PFSK-1 (cell line): Measurements from ENCODE around the gene BAIAP2L1.

Experiments
- FOXP2 ChIP-seq: optimal IDR thresholded peaks from 2 replicates; pipeline ENCODE3; 2011; ENCODE audit warnings: borderline replicate concordance, control low read depth, inconsistent platforms; ENCODE audit not compliant: insufficient read depth; ENCODE audit errors: extremely low read length, extremely low read depth
- POLR2AphosphoS5 ChIP-seq: IDR thresholded peaks from 2 replicates; pipeline ENCODE4 v1.6.1; 2012; ENCODE audit warnings: low read depth, mild to moderate bottlenecking, control low read depth, low read length, moderate library complexity
- SIN3A ChIP-seq: IDR thresholded peaks from 2 replicates; pipeline ENCODE4 v1.6.1; 2012; ENCODE audit warnings: mild to moderate bottlenecking, low read length, moderate library complexity, borderline replicate concordance; ENCODE audit not compliant: insufficient read depth
- TAF1 ChIP-seq: IDR thresholded peaks from 2 replicates; pipeline ENCODE4 v1.6.1; 2012; ENCODE audit warnings: low read length, control low read depth, borderline replicate concordance; ENCODE audit not compliant: insufficient read depth
- TF ChIP-seq, protein P1 (sequence below), 2 experiments: IDR thresholded peaks; 2 replicates each; pipeline versions ENCODE4 v1.6.1 to v1.8.0; 2011 to 2012; ENCODE audit warnings: low read depth in 2 of 2, low read length in 2 of 2, control low read depth in 1 of 2, inconsistent platforms in 1 of 2, mild to moderate bottlenecking in 1 of 2, moderate library complexity in 1 of 2; ENCODE audit not compliant: insufficient read depth in 1 of 2

DNA sequence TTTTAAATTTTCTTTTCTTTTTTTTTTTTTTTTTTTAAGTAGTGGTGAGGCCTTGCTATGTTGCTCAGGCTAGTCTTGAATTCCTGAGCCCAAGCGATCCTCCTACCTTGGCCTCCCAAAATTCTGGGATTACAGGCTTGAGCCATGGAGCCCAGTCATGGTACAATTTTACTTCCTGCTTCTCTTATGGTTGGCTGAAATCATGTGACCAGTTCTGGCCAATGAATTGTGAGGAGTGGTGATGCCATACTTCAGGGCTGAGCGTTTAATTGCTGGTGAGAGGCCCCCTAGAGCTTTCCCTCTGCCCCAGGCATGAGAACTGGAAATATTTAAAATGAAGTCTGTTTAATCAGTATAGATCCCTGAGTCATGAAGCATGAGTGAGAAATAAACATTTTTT lies 22.2 kb upstream of the BAIAP2L1 start:
- TF ChIP-seq POLR2AphosphoS5 = no peak
- TF ChIP-seq TAF1 = no peak
- TF ChIP-seq, protein P1, sequence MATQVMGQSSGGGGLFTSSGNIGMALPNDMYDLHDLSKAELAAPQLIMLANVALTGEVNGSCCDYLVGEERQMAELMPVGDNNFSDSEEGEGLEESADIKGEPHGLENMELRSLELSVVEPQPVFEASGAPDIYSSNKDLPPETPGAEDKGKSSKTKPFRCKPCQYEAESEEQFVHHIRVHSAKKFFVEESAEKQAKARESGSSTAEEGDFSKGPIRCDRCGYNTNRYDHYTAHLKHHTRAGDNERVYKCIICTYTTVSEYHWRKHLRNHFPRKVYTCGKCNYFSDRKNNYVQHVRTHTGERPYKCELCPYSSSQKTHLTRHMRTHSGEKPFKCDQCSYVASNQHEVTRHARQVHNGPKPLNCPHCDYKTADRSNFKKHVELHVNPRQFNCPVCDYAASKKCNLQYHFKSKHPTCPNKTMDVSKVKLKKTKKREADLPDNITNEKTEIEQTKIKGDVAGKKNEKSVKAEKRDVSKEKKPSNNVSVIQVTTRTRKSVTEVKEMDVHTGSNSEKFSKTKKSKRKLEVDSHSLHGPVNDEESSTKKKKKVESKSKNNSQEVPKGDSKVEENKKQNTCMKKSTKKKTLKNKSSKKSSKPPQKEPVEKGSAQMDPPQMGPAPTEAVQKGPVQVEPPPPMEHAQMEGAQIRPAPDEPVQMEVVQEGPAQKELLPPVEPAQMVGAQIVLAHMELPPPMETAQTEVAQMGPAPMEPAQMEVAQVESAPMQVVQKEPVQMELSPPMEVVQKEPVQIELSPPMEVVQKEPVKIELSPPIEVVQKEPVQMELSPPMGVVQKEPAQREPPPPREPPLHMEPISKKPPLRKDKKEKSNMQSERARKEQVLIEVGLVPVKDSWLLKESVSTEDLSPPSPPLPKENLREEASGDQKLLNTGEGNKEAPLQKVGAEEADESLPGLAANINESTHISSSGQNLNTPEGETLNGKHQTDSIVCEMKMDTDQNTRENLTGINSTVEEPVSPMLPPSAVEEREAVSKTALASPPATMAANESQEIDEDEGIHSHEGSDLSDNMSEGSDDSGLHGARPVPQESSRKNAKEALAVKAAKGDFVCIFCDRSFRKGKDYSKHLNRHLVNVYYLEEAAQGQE (IDR thresholded peaks at IDR 0.05; ENCODE audit: insufficient read depth in 1 of 2, low read depth in 2 of 2, low read length in 2 of 2) = no peak
- TF ChIP-seq FOXP2 = no peak
- no peak for TF ChIP-seq SIN3A
